OCI-LY7 (cell line): ENCODE data around the gene DCAF7. TPM values are rescaled to one million over a fixed set of nuclear protein-coding genes. Genes with fewer than 3 reads are reported as not detected.
A peak's percentile ranks its signal among the peaks of the same experiment; 100 is the strongest.

Source experiments
- BruUV-seq: library from RNA; stranded (reverse); fragments of 400-500 nt; replicated peaks from 2 replicates; lab custom pipeline; 2021; lab: Mats Ljungman, UMichigan
- CTCF ChIA-PET: fragments of 300-600 bp; sonication (Branson Sonifier 250); formaldehyde crosslinking; loops from one replicate; lab custom pipeline; 2022; ENCODE audit warnings: antibody characterized with exemption; ENCODE audit not compliant: unreplicated experiment; lab: Charles Lee
- POLR2A ChIA-PET: fragments of 300-600 bp; sonication (Branson Sonifier 250); formaldehyde crosslinking; loops from one replicate; lab custom pipeline; 2022; ENCODE audit warnings: antibody characterized with exemption; lab: Charles Lee
- DNase-seq: peaks from one replicate; pipeline ENCODE4 v3.0.0-alpha.2; 2015; ENCODE audit warnings: low spot score
- H2AFZ ChIP-seq: fragments of 200-600 bp; sonication (generic), shearing (Covaris generic); 2 replicates; pipeline ENCODE4 v1.6.1; 2014; ENCODE audit warnings: mild to moderate bottlenecking, antibody characterized with exemption, low read length, moderate library complexity
- H3K27ac ChIP-seq: fragments of 200-600 bp; sonication (generic); 2 replicates; pipeline ENCODE4 v1.5.1; 2014; ENCODE audit warnings: mixed run types, low read depth, mild to moderate bottlenecking, moderate library complexity, low read length, inconsistent platforms; ENCODE audit not compliant: poor library complexity, severe bottlenecking
- H3K36me3 ChIP-seq: fragments of 200-600 bp; sonication (generic); 2 replicates; pipeline ENCODE4 v1.6.1; 2014; ENCODE audit warnings: mild to moderate bottlenecking, antibody characterized with exemption, low read length, moderate library complexity, mixed read lengths; ENCODE audit not compliant: insufficient read depth
- H3K4me1 ChIP-seq: fragments of 200-600 bp; sonication (generic); 2 replicates; pipeline ENCODE4 v1.5.1; 2014; ENCODE audit warnings: mild to moderate bottlenecking, low read length; ENCODE audit not compliant: insufficient read depth, poor library complexity, severe bottlenecking
- H3K4me2 ChIP-seq: fragments of 200-600 bp; sonication (generic); 2 replicates; pipeline ENCODE4 v1.6.1; 2014; ENCODE audit warnings: mild to moderate bottlenecking, low read length
- H3K4me3 ChIP-seq: fragments of 200-600 bp; sonication (generic); 2 replicates; pipeline ENCODE4 v1.5.1; 2014; ENCODE audit warnings: mild to moderate bottlenecking, low read depth, low read length; ENCODE audit not compliant: poor library complexity, severe bottlenecking
- H3K79me2 ChIP-seq: fragments of 200-600 bp; sonication (generic); 2 replicates; pipeline ENCODE4 v1.6.1; 2016; ENCODE audit warnings: low read depth, mild to moderate bottlenecking, low read length, moderate library complexity, mixed read lengths; ENCODE audit not compliant: insufficient read depth
- H3K9me2 ChIP-seq: fragments of 200-600 bp; sonication (generic); 2 replicates; pipeline ENCODE4 v1.6.1; 2016; ENCODE audit warnings: mild to moderate bottlenecking, low read length, mixed read lengths; ENCODE audit not compliant: insufficient read depth
- H3K9me3 ChIP-seq: fragments of 200-600 bp; sonication (generic); 2 replicates; pipeline ENCODE4 v1.6.1; 2014; ENCODE audit warnings: mild to moderate bottlenecking, mixed run types, low read length, mixed read lengths
- H4K20me1 ChIP-seq: fragments of 200-600 bp; sonication (generic); 2 replicates; pipeline ENCODE4 v1.6.1; 2014; ENCODE audit warnings: mild to moderate bottlenecking, antibody characterized with exemption, low read length, moderate library complexity, mixed read lengths; ENCODE audit not compliant: insufficient read depth
- EZH2phosphoT487 ChIP-seq: fragments of 200-600 bp; sonication (generic); IDR thresholded peaks from 2 replicates; pipeline ENCODE4 v1.6.1; 2018; ENCODE audit warnings: low read depth, borderline replicate concordance, mild to moderate bottlenecking, mixed run types, antibody characterized with exemption, low read length, moderate library complexity, mixed read lengths
- intact Hi-C: fragments of 100-400 bp; cut with micrococcal nuclease; formaldehyde crosslinking; loops from one replicate; pipeline ENCODE4 v1.10.0; 2022; ENCODE audit not compliant: unreplicated experiment
- total RNA-seq, 2 experiments: library from RNA; depleted of rRNA in 1 of 2; stranded (reverse); fragments of >200 nt in 1 of 2; shearing (Covaris generic) in 1 of 2; gene quantifications; 2 replicates each; pipeline ENCODE4 v1.2.3, GENCODE V29; 2014 to 2022
- TF ChIP-seq, protein P1 (sequence below): fragments of 200-600 bp; sonication (generic); conservative IDR thresholded peaks from 2 replicates; pipeline ENCODE4 v1.5.1; 2014; ENCODE audit warnings: mild to moderate bottlenecking, antibody characterized with exemption, low read length, moderate library complexity, mixed read lengths

DCAF7 gene
- total RNA-seq, 2 experiments from 2014 or later: 46.4 to 121 TPM

- no peak for DNase-seq
- no peak overlapping the region for H3K4me3 ChIP-seq
- H4K20me1 ChIP-seq: no peaks in the 10 kb centered on the region
- no TSS peak for BruUV-seq
- H3K36me3 ChIP-seq: peaks cover 22% of the 10 kb centered on the region
- no peak overlapping the region for H3K4me2 ChIP-seq
- CTCF ChIA-PET: no interaction called here
- POLR2A ChIA-PET: no interaction called here
- H3K9me2 ChIP-seq: no peaks in the 10 kb centered on the region
- TF ChIP-seq, protein P1, sequence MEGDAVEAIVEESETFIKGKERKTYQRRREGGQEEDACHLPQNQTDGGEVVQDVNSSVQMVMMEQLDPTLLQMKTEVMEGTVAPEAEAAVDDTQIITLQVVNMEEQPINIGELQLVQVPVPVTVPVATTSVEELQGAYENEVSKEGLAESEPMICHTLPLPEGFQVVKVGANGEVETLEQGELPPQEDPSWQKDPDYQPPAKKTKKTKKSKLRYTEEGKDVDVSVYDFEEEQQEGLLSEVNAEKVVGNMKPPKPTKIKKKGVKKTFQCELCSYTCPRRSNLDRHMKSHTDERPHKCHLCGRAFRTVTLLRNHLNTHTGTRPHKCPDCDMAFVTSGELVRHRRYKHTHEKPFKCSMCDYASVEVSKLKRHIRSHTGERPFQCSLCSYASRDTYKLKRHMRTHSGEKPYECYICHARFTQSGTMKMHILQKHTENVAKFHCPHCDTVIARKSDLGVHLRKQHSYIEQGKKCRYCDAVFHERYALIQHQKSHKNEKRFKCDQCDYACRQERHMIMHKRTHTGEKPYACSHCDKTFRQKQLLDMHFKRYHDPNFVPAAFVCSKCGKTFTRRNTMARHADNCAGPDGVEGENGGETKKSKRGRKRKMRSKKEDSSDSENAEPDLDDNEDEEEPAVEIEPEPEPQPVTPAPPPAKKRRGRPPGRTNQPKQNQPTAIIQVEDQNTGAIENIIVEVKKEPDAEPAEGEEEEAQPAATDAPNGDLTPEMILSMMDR: no peak
- no peak for TF ChIP-seq EZH2phosphoT487
- no peaks in the 10 kb centered on the region for H3K9me3 ChIP-seq
- H3K79me2 ChIP-seq: no peaks in the 10 kb centered on the region
- no peak overlapping the region for H2AFZ ChIP-seq
- no peaks in the 10 kb centered on the region for H3K4me1 ChIP-seq
- no peak overlapping the region for H3K27ac ChIP-seq
- intact Hi-C loops: no loop called here
Measured at GRCh38 chr17:63613663-63614062, 63.4 kb downstream of the DCAF7 start.

DNA sequence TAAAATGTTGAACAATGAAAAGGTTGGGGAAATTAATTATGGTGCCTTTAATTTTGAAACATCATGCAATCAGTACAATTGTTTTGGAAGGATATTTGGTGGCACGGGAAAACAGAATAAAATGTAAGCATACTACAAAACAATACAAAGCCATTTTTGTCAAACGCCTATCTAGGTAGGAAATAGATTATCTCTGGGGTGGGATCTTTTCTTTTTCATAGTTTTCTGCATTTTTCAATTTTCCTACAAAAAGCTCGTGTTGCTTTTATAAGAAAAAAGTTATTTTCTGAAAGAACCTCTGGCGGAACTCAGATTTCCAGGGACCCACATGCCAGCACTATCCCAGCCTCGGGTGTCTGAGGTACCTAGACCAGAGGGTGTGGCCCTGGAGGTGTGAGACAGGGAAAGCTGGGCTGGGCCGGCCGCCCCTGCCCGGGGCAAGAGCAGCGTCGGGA lies 71.0 kb downstream of the DCAF7 start:
- Histone ChIP-seq H4K20me1 (no peaks in the 10 kb centered on the region), H3K36me3 (no peaks in the 10 kb centered on the region), H3K4me2 (peak overlapping the region; percentile 87), H2AFZ (peak overlapping the region; percentile 74), H3K4me3 (peak overlapping the region; percentile 75), H3K79me2 (peaks cover 22% of the 10 kb centered on the region), H3K9me2 (no peaks in the 10 kb centered on the region), H3K4me1 (peaks cover 26% of the 10 kb centered on the region), H3K27ac (peak overlapping the region; percentile 43), H3K9me3 (no peaks in the 10 kb centered on the region)
- TSS peak; percentile 93 for BruUV-seq
- TF ChIP-seq EZH2phosphoT487: no peak
- TF ChIP-seq, protein P1: no peak
- DNase-seq: no peak
- ChIA-PET CTCF (interaction anchor here (0.6 to 1.2 kb wide), 3 partner anchors 9 to 525 kb away, joined by 3 to 5 read pairs (median 5); no protein-coding TSS in a partner anchor), POLR2A (interaction anchor here (0.7 to 1.5 kb wide), 5 partner anchors 10 to 121 kb away, joined by 3 to 5 read pairs (median 3); no protein-coding TSS in a partner anchor)
- intact Hi-C loops: loop anchor here (5.0 to 10.0 kb wide), 2 partner anchors 121 to 154 kb away; partner anchors contain the start of genes CCDC47, DDX42 and STRADA
